ENCODE results near the gene SHC3. TPM values are rescaled to one million over a fixed set of nuclear protein-coding genes. Genes with fewer than 3 reads are reported as not detected.

SHC3 gene
- total and polyA plus RNA-seq, 2 donors (not counting 3 experiments of a cell fraction or from before 2014, with no cell fraction given), result 1.0 to 2.0 TPM

DNA sequence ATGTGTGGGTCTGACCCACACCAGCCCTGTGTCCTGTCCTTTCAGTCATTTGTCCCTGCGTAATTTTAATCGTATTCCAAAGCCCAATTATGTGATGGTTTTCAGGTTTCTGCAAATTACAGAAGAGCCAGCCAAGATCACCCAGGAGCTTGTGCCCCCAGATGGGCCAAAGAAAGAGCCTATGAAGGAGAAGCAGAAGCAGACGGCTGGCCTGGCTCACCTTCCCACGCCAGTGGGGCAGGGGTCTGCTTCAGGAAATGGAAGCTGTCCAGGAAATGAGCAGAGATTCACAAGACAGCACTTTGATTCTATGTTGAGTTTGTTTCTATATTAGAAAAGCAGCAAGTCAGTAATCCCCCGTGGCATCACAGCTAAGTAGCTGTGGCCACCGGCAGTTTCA, 175.6 kb downstream of the SHC3 start:
- DNase-seq (ENCODE audit: low read depth, low spot score) (no peak), FAIRE-seq (no peak)
- H3K36me3 ChIP-seq (ENCODE audit: control insufficient read depth in 2 of 2, extremely low read depth in 1 of 2, insufficient read depth in 2 of 2, low read length in 2 of 2), result peaks cover 2% of the 10 kb centered on the region in 2 experiments
- TSS peak; percentile 8 for BruUV-seq (replicated peaks)
- no peak overlapping the region for H3K4me2 ChIP-seq (ENCODE audit: insufficient read depth, low read length)
- H3K79me2 ChIP-seq (ENCODE audit: control insufficient read depth, insufficient read depth, low read length), result peaks cover 26% of the 10 kb centered on the region
- H3K27me3 ChIP-seq (ENCODE audit: control insufficient read depth in 2 of 2, insufficient read depth in 2 of 2, low read length in 2 of 2), result no peaks in the 10 kb centered on the region
- no peak overlapping the region for H3K27ac ChIP-seq (ENCODE audit: insufficient read depth, low read depth, low read length)
- POLR2A ChIA-PET, result no interaction called here
- H3K9me3 ChIP-seq (replicated peaks; ENCODE audit: control insufficient read depth, insufficient read depth, low read length), result no peaks in the 10 kb centered on the region
- H4K20me1 ChIP-seq (replicated peaks; ENCODE audit: control insufficient read depth, extremely low read depth, insufficient read depth, low read length), result no peaks in the 10 kb centered on the region
- no peaks in the 10 kb centered on the region for H3K4me1 ChIP-seq (ENCODE audit: control insufficient read depth, extremely low read depth, insufficient read depth, low read length)
- no peaks in the 10 kb centered on the region for H3K9me1 ChIP-seq (replicated peaks; ENCODE audit: control insufficient read depth, extremely low read depth, insufficient read depth, low read length)
- no peak overlapping the region for H3K9ac ChIP-seq (replicated peaks; ENCODE audit: extremely low read depth, insufficient read depth, low read length)
- dilution Hi-C loops (cut with MboI; ENCODE audit: extremely low pct_ligation_motif_present, low sequenced_read_pairs) (no loop called here), intact Hi-C loops (cut with micrococcal nuclease) (no loop called here)
- TF ChIP-seq FOS (IDR thresholded peaks at IDR 0.05; ENCODE audit: borderline replicate concordance, insufficient read depth, low read length) (no peak), JUN (IDR thresholded peaks at IDR 0.05; ENCODE audit: borderline replicate concordance, insufficient read depth, insufficient read length, low read depth) (no peak), MAX (IDR thresholded peaks at IDR 0.05; ENCODE audit: insufficient read depth, insufficient read length) (no peak), MYC (IDR thresholded peaks at IDR 0.05; ENCODE audit: low read depth, low read length) (no peak)
- H2AFZ ChIP-seq (ENCODE audit: low read depth, low read length), result no peak overlapping the region
- CTCF ChIA-PET, result interaction anchor here (1.2 to 3.6 kb wide), 3 partner anchors 276 to 408 kb away, joined by 4 to 75 read pairs (median 5); no protein-coding TSS in a partner anchor
- no peak overlapping the region for H3K4me3 ChIP-seq (replicated peaks in 1 of 3; ENCODE audit: insufficient read depth in 1 of 3, low read depth in 1 of 3, low read length in 3 of 3)

- intact Hi-C loops (cut with micrococcal nuclease), result loop anchor here (1.0 to 2.0 kb wide), 7 partner anchors 220 to 1052 kb away; no protein-coding TSS in a partner anchor
- ChIA-PET CTCF (interaction anchor here (1.2 to 3.6 kb wide), 6 partner anchors 10 to 407 kb away, joined by 4 to 75 read pairs (median 6); partner anchors contain the start of gene S1PR3), POLR2A (no interaction called here)
- TF ChIP-seq CTCF (IDR thresholded peaks at IDR 0.05; ENCODE audit: extremely low read depth in 1 of 2, insufficient read depth in 1 of 2, low read depth in 1 of 2, low read length in 2 of 2) (no peak), EZH2 (IDR thresholded peaks at IDR 0.05; ENCODE audit: borderline replicate concordance, low read depth, low read length, severe bottlenecking) (no peak), POLR2A (IDR thresholded peaks at IDR 0.05; ENCODE audit: low read depth, low read length) (no peak), MYC (IDR thresholded peaks at IDR 0.05; ENCODE audit: low read depth, low read length) (no peak), FOS (IDR thresholded peaks at IDR 0.05; ENCODE audit: borderline replicate concordance, insufficient read depth, low read length) (no peak), GATA2 (IDR thresholded peaks at IDR 0.05; ENCODE audit: insufficient read depth, insufficient read length, low read depth, low read length) (no peak), MAX (IDR thresholded peaks at IDR 0.05; ENCODE audit: insufficient read depth, insufficient read length) (no peak), POLR2AphosphoS5 (IDR thresholded peaks at IDR 0.05; ENCODE audit: insufficient read depth, low read depth, low read length) (no peak), JUN (IDR thresholded peaks at IDR 0.05; ENCODE audit: borderline replicate concordance, insufficient read depth, insufficient read length, low read depth) (no peak)
- Histone ChIP-seq H3K9ac (replicated peaks; ENCODE audit: extremely low read depth, insufficient read depth, low read length) (no peak overlapping the region), H3K9me1 (replicated peaks; ENCODE audit: control insufficient read depth, extremely low read depth, insufficient read depth, low read length) (no peaks in the 10 kb centered on the region), H3K36me3 (ENCODE audit: control insufficient read depth in 2 of 2, extremely low read depth in 1 of 2, insufficient read depth in 2 of 2, low read length in 2 of 2) (peaks cover 2 to 4% of the 10 kb centered on the region in 2 experiments), H2AFZ (ENCODE audit: low read depth, low read length) (no peak overlapping the region), H3K27ac (ENCODE audit: insufficient read depth, low read depth, low read length) (no peak overlapping the region), H4K20me1 (replicated peaks; ENCODE audit: control insufficient read depth, extremely low read depth, insufficient read depth, low read length) (no peaks in the 10 kb centered on the region), H3K27me3 (ENCODE audit: control insufficient read depth in 2 of 2, insufficient read depth in 2 of 2, low read length in 2 of 2) (no peaks in the 10 kb centered on the region), H3K9me3 (replicated peaks; ENCODE audit: control insufficient read depth, insufficient read depth, low read length) (no peaks in the 10 kb centered on the region), H3K4me1 (ENCODE audit: control insufficient read depth, extremely low read depth, insufficient read depth, low read length) (no peaks in the 10 kb centered on the region), H3K79me2 (ENCODE audit: control insufficient read depth, insufficient read depth, low read length) (peaks cover 32% of the 10 kb centered on the region), H3K4me2 (ENCODE audit: insufficient read depth, low read length) (no peak overlapping the region), H3K4me3 (replicated peaks in 1 of 3; ENCODE audit: insufficient read depth in 1 of 3, low read depth in 1 of 3, low read length in 3 of 3) (no peak overlapping the region)
- BruUV-seq (replicated peaks), result no TSS peak
- FAIRE-seq (no peak), DNase-seq (ENCODE audit: low read depth, low spot score) (no peak)
- dilution Hi-C loops (cut with MboI; ENCODE audit: extremely low pct_ligation_motif_present, low sequenced_read_pairs), result no loop called here
These were observed 176.6 kb downstream of the SHC3 start for GRCh38 chr9:89001917-89002540.
